ENCODE results near the gene IDS. TPM values are rescaled to one million over a fixed set of nuclear protein-coding genes. Genes with fewer than 3 reads are reported as not detected.

Gene IDS
- total RNA-seq, 3 donors from 2014 or later: 37.1 to 46.1 (median 38.7) TPM

DNA sequence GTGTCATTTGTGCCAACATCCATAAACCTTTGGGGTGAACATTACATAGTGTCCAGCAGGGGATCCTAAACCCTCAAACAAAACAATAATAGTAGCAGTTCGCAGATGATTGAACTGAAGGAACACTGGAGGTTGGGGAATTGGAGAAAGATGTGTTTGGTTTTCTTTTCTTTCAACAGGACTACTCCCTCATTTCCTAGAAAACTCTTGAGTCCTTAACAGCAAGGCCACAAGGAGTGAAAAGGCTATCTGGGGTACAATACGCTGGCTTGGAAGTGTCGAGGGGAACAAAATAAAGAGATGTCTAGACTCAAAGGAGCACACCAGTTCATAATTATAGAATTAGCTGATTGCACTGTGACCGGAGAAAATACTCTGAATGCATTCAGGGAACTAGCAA, 72.1 kb downstream of the IDS start:
- Mint-ChIP-seq H3K27me3 (ENCODE audit: low read depth) (no peaks in the 10 kb centered on the region), H3K4me1 (ENCODE audit: low read depth) (no peaks in the 10 kb centered on the region), H3K4me3 (no peak overlapping the region), H3K9me3 (no peaks in the 10 kb centered on the region), H3K36me3 (ENCODE audit: insufficient read depth) (no peaks in the 10 kb centered on the region)
- ATAC-seq: no peak
- DNase-seq: no peak

Other genes starting within 250 kb of the IDS start
- 10 to 100 TPM; 21.7 to 40.9 (median 22.6) TPM for gene EOLA1, start 35.7 kb upstream of the IDS start, total RNA-seq
- gene HSFX3, start 44.6 kb upstream of the IDS start, total RNA-seq: not detected
- not detected for gene MAGEA9B, start 82.2 kb upstream of the IDS start, total RNA-seq
- gene HSFX2, start 90.0 kb upstream of the IDS start, total RNA-seq: not detected
- 10 to 100 TPM; 14.7 to 20.0 (median 15.7) TPM for gene TMEM185A, start 126.5 kb upstream of the IDS start, total RNA-seq
- not detected for gene MAGEA11, start 206.8 kb upstream of the IDS start, total RNA-seq

Data from activated T-cell treated with anti-CD3 and anti-CD28 coated beads, Interleukin-2, amount 50 U/mL, for 4 hours (primary cell).